ENCODE results near the gene NFATC1. TPM values are rescaled to one million over a fixed set of nuclear protein-coding genes. Genes with fewer than 3 reads are reported as not detected.

NFATC1 gene
- total RNA-seq, 5 donors from 2014 or later (not counting 1 experiment from before 2014, with no cell fraction given) = 58.1 to 108 (median 66.0) TPM

DNA sequence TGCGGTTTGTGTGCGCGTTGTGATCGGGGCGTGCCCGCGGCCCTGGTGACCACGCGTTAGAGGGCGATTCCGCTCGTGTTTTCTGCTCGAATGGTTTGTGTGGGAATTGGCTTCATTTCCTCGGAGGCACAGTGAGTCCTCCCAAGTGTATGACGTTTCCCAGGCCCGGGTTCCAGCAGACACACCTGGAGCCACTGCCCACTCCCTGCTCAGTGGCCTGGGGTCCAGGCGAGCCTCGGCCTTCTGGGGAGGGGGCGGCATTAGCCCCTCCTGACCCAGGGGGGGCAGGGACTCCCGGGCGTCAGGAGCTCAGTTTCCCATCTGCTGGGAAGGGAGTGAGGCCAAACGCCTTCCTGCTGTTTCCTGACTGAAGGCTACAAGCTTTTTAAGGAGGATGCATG is 92.1 kb downstream of the NFATC1 start:
- H3K9me3 Mint-ChIP-seq = no peaks in the 10 kb centered on the region
- DNase-seq (no peak), ATAC-seq (replicated peaks in 1 of 4) (no peak)
- H3K27me3 Mint-ChIP-seq = no peaks in the 10 kb centered on the region
- H3K27ac Mint-ChIP-seq = no peak overlapping the region
- CTCF ChIA-PET = no interaction called here
- peaks cover 15 to 21% (median 16%) of the 10 kb centered on the region in 3 donors for H3K4me1 Mint-ChIP-seq
- Histone ChIP-seq H3K4me3 (ENCODE audit: control insufficient read depth in 1 of 2, extremely low read depth in 1 of 2, low read length in 1 of 2) (no peak overlapping the region), H3K4me1 (ENCODE audit: control insufficient read depth in 1 of 2, extremely low read depth in 1 of 2, insufficient read depth in 2 of 2, low read length in 2 of 2) (peaks cover 0 to 19% of the 10 kb centered on the region in 2 experiments), H3K27me3 (replicated peaks in 1 of 2; ENCODE audit: control insufficient read depth in 2 of 2, extremely low read depth in 1 of 2, insufficient read depth in 2 of 2, low read length in 1 of 2) (no peaks in the 10 kb centered on the region), H3K36me3 (ENCODE audit: control insufficient read depth in 2 of 2, extremely low read depth in 1 of 2, insufficient read depth in 1 of 2, low read length in 1 of 2) (peaks cover 7 to 33% of the 10 kb centered on the region in 2 donors), H3K27ac (ENCODE audit: low read length) (no peak overlapping the region), H3K9me3 (no peaks in the 10 kb centered on the region)
- POLR2A ChIA-PET = no interaction called here
- H3K4me3 Mint-ChIP-seq = no peak overlapping the region
- WGBS (ENCODE audit: insufficient coverage) = 89% methylated on average over 16 of the region's 22 CpGs
- peaks cover 12% of the 10 kb centered on the region for H3K36me3 Mint-ChIP-seq

DNA sequence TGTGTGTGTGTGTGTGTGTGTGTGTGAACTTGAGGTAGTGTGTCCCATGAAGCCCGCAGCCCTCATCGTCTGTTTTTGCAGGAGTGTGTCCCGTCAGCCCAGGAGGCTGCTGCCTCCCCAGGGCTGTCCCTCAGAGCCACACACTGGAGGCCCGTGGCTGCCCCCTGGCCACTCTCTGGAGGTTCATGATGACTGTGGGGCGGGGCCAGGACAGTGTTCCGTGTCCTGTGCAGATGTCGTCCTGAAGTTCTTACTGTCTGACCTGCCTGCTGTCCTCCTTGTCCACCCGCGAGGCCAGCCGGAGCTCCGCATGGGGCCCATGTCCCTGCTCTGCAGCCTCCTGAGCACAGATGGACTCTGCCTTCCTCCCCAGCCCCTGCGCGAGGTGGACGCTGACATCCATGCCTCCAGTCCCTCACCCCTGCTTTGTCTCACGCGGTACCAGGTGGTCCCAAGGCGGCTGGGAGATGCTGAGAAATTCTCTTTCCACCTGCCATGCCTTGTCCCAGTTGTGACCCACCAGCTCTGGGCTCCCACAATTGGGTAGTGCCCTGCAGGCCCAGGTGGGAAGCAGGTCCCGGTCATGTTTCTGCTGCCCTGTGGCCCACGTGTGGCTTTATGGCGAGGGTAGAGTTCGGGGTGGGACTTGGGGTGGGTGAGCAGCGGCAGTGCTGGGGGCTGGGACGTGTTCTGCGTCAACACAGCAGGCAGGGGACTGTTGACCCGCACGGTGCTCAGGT is 92.8 kb downstream of the NFATC1 start:
- DNase-seq = no peak
- Histone ChIP-seq H3K27me3 (replicated peaks in 1 of 2; ENCODE audit: control insufficient read depth in 2 of 2, extremely low read depth in 1 of 2, insufficient read depth in 2 of 2, low read length in 1 of 2) (no peaks in the 10 kb centered on the region), H3K4me1 (ENCODE audit: control insufficient read depth in 1 of 2, extremely low read depth in 1 of 2, insufficient read depth in 2 of 2, low read length in 2 of 2) (peaks cover 0 to 19% of the 10 kb centered on the region in 2 experiments), H3K36me3 (ENCODE audit: control insufficient read depth in 2 of 2, extremely low read depth in 1 of 2, insufficient read depth in 1 of 2, low read length in 1 of 2) (peaks cover 8 to 33% of the 10 kb centered on the region in 2 donors), H3K27ac (ENCODE audit: low read length) (no peak overlapping the region), H3K4me3 (ENCODE audit: control insufficient read depth in 1 of 2, extremely low read depth in 1 of 2, low read length in 1 of 2) (no peak overlapping the region), H3K9me3 (no peaks in the 10 kb centered on the region)
- ChIA-PET POLR2A (no interaction called here), CTCF (no interaction called here)
- no peaks in the 10 kb centered on the region for H3K9me3 Mint-ChIP-seq
- 91% methylated on average over 21 of the region's 26 CpGs for WGBS (ENCODE audit: insufficient coverage)
- no peak overlapping the region for H3K27ac Mint-ChIP-seq
- peaks cover 12% of the 10 kb centered on the region for H3K36me3 Mint-ChIP-seq
- no peak overlapping the region for H3K4me3 Mint-ChIP-seq
- no peaks in the 10 kb centered on the region for H3K27me3 Mint-ChIP-seq
- H3K4me1 Mint-ChIP-seq = peaks cover 15 to 21% (median 16%) of the 10 kb centered on the region in 3 donors
- ATAC-seq (replicated peaks in 1 of 4) = no peak

DNA sequence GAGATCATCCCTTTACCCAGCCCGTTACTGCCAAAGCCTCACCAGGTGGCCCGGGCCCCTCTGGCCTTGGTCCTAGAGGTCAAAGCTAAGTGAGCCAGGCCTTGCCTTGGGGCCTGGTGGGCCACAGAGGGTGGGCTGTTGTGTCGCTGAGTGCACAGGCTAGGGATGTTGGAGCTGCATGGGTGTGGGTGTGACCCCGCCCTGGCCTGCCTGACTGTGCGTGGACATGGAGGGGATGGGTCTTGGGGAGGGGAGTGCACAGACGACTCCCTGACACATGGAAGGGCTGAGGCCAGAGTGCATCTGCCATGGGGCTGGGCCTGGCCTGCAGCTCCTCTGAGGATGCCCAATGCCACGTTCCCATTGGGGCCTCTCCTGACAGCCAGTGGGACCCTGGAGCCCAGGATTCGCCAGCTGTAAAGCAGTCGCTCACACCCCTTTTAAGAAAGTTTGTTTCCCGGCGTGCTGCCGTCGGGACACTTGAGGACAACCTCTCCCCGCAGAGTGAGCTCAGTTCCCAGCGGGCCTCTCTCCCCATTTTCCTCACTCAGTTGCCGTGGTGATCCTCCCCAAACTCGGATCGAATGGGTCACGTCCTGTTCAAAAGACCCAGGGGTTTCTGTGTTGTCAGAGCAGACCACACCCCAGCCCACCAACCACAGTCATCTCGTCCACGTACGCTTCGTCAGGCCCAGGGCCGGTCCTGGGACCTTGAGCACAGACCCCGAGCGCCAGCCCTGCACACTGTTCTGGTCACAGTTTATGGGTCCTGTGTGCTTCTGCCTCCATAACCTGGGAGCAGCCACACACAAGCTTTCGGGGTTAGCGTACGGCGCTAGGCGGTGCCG is 93.5 kb downstream of the NFATC1 start:
- Mint-ChIP-seq H3K4me1 (peaks cover 15 to 21% (median 16%) of the 10 kb centered on the region in 3 donors), H3K36me3 (peaks cover 12% of the 10 kb centered on the region)
- DNase-seq = no peak

DNA sequence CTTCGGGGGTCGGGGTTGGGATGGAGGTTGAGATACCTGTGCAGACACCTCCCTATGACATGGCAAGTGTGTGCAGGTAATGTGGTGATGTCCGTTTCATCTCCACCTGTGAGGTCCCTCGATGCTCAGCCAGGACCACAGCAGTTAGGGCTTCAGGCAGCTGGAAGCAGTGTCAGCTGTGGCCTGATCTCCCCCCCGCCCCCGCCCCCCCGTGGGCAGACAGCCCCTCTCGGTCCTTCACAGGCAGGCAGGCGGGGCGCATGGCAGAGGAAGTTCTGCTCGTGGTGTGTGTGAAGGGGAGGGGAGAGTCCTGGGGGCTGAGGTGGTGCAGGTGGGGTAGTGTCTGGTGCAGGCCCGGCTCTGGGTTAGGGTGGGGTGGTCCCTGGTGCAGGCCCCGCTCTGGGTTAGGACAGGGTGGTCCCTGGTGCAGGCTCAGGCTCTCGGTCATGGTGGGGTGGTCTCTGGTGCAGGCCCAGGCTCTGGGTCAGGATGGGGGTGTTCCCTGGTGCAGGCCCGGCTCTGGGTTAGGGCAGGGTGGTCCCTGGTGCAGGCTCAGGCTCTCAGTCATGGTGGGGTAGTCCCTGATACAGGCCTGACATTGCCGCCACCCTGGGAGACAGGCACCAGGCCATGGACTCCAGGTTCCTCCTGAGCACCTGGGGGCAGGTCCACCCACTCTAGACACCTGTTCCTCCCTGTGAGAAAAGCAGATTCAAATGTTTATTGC is 94.3 kb downstream of the NFATC1 start:
- H3K27ac Mint-ChIP-seq = no peak overlapping the region
- no peaks in the 10 kb centered on the region for H3K27me3 ChIP-seq (replicated peaks in 1 of 2; ENCODE audit: control insufficient read depth in 2 of 2, extremely low read depth in 1 of 2, insufficient read depth in 2 of 2, low read length in 1 of 2)
- no peaks in the 10 kb centered on the region for H3K27me3 Mint-ChIP-seq
- no peak overlapping the region for H3K4me3 Mint-ChIP-seq
- DNase-seq = no peak
- no peak overlapping the region for H3K4me3 ChIP-seq (ENCODE audit: control insufficient read depth in 1 of 2, extremely low read depth in 1 of 2, low read length in 1 of 2)
- ATAC-seq (replicated peaks in 1 of 4) = no peak
- H3K27ac ChIP-seq (ENCODE audit: low read length) = no peak overlapping the region
- peaks cover 0 to 19% of the 10 kb centered on the region in 2 experiments for H3K4me1 ChIP-seq (ENCODE audit: control insufficient read depth in 1 of 2, extremely low read depth in 1 of 2, insufficient read depth in 2 of 2, low read length in 2 of 2)
- POLR2A ChIA-PET = no interaction called here
- no peaks in the 10 kb centered on the region for H3K9me3 Mint-ChIP-seq
- H3K4me1 Mint-ChIP-seq = peaks cover 15 to 21% (median 16%) of the 10 kb centered on the region in 3 donors
- CTCF ChIA-PET = no interaction called here
- H3K36me3 ChIP-seq (ENCODE audit: control insufficient read depth in 2 of 2, extremely low read depth in 1 of 2, insufficient read depth in 1 of 2, low read length in 1 of 2) = peaks cover 12 to 34% of the 10 kb centered on the region in 2 donors
- 69% methylated on average over 10 of the region's 16 CpGs for WGBS (ENCODE audit: insufficient coverage)
- H3K36me3 Mint-ChIP-seq = peaks cover 13% of the 10 kb centered on the region
- H3K9me3 ChIP-seq = no peaks in the 10 kb centered on the region

More for the DNA sequence above, 93.5 kb downstream of the NFATC1 start:
- H3K4me1 ChIP-seq (ENCODE audit: control insufficient read depth in 1 of 2, extremely low read depth in 1 of 2, insufficient read depth in 2 of 2, low read length in 2 of 2) = peaks cover 0 to 19% of the 10 kb centered on the region in 2 experiments
- Mint-ChIP-seq H3K27ac (no peak overlapping the region), H3K27me3 (no peaks in the 10 kb centered on the region), H3K4me3 (no peak overlapping the region), H3K9me3 (no peaks in the 10 kb centered on the region)
- no peak overlapping the region for H3K27ac ChIP-seq (ENCODE audit: low read length)
- ChIA-PET CTCF (no interaction called here), POLR2A (no interaction called here)
- H3K4me3 ChIP-seq (ENCODE audit: control insufficient read depth in 1 of 2, extremely low read depth in 1 of 2, low read length in 1 of 2) = no peak overlapping the region
- H3K9me3 ChIP-seq = no peaks in the 10 kb centered on the region
- H3K27me3 ChIP-seq (replicated peaks in 1 of 2; ENCODE audit: control insufficient read depth in 2 of 2, extremely low read depth in 1 of 2, insufficient read depth in 2 of 2, low read length in 1 of 2) = no peaks in the 10 kb centered on the region
- ATAC-seq (replicated peaks in 1 of 4) = no peak
- H3K36me3 ChIP-seq (ENCODE audit: control insufficient read depth in 2 of 2, extremely low read depth in 1 of 2, insufficient read depth in 1 of 2, low read length in 1 of 2) = peaks cover 12 to 36% of the 10 kb centered on the region in 2 donors
- 94% methylated on average over 25 of the region's 32 CpGs for WGBS (ENCODE audit: insufficient coverage)

DNA sequence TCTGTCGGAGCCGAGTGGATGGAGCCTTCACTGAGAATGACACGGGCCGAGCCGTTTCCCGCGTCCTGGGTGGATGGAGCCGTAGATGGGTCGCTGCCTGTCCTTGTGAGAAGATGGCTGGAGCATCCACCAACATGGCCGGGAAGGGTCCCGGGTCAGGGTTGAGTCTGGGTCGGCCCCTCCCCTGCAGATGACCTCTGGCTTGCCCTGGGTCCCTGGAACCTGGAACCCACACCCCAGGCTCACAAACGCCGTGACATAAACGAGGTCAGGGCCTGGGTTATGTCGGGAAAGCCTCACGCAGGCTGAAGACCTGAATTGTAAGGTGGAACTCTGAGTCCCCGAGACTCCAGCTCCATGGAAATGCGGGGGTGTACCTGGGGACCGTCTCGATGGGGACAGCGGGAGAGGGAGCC is 94.9 kb downstream of the NFATC1 start:
- ChIA-PET CTCF (no interaction called here), POLR2A (no interaction called here)
- H3K4me1 ChIP-seq (ENCODE audit: control insufficient read depth in 1 of 2, extremely low read depth in 1 of 2, insufficient read depth in 2 of 2, low read length in 2 of 2) = peaks cover 0 to 19% of the 10 kb centered on the region in 2 experiments
- H3K27me3 Mint-ChIP-seq = no peaks in the 10 kb centered on the region
- no peak overlapping the region for H3K27ac Mint-ChIP-seq
- no peak overlapping the region for H3K4me3 ChIP-seq (ENCODE audit: control insufficient read depth in 1 of 2, extremely low read depth in 1 of 2, low read length in 1 of 2)
- H3K27ac ChIP-seq (ENCODE audit: low read length) = no peak overlapping the region
- 88% methylated on average over 22 of the region's 22 CpGs for WGBS (ENCODE audit: insufficient coverage)
- no peaks in the 10 kb centered on the region for H3K9me3 ChIP-seq
- H3K36me3 Mint-ChIP-seq = peaks cover 18% of the 10 kb centered on the region
- H3K36me3 ChIP-seq (ENCODE audit: control insufficient read depth in 2 of 2, extremely low read depth in 1 of 2, insufficient read depth in 1 of 2, low read length in 1 of 2) = peaks cover 12 to 32% of the 10 kb centered on the region in 2 donors
- ATAC-seq (replicated peaks in 1 of 4) = no peak
- peak overlapping the region in 1 of 3 donors; percentile 47 for H3K4me3 Mint-ChIP-seq
- H3K9me3 Mint-ChIP-seq = peaks cover 0 to 4% (median 0%) of the 10 kb centered on the region in 3 donors
- peaks cover 18 to 23% (median 21%) of the 10 kb centered on the region in 3 donors for H3K4me1 Mint-ChIP-seq
- no peaks in the 10 kb centered on the region for H3K27me3 ChIP-seq (replicated peaks in 1 of 2; ENCODE audit: control insufficient read depth in 2 of 2, extremely low read depth in 1 of 2, insufficient read depth in 2 of 2, low read length in 1 of 2)
- no peak for DNase-seq

DNA sequence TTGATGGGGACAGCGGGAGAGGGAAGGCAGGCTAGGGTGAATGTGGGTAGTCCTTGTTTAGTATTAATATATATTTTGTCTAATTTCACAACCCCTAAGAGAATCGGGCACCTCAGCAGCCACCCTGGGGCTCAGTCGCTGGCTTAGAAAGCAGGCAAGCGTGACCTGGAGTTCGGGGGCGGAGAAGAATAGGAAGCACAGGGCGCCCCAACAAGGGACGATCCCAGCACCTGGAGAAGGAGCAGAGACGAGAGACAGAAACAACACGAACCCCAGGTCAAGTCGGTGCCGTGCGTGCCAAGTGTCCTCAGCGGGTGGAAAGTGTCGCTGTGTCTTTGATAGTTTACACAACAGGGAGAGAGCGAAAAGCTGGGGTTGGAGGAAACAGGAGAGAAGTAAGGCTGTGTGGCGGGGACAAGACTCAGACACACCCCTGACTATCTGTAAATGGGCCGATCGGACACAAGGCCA is 95.4 kb downstream of the NFATC1 start:
- H3K36me3 Mint-ChIP-seq = peaks cover 20% of the 10 kb centered on the region

More for the DNA sequence above, 95.4 kb downstream of the NFATC1 start:
- CTCF ChIA-PET = no interaction called here
- Histone ChIP-seq H3K9me3 (no peaks in the 10 kb centered on the region), H3K36me3 (ENCODE audit: control insufficient read depth in 2 of 2, extremely low read depth in 1 of 2, insufficient read depth in 1 of 2, low read length in 1 of 2) (peaks cover 15 to 33% of the 10 kb centered on the region in 2 donors), H3K27me3 (replicated peaks in 1 of 2; ENCODE audit: control insufficient read depth in 2 of 2, extremely low read depth in 1 of 2, insufficient read depth in 2 of 2, low read length in 1 of 2) (no peaks in the 10 kb centered on the region), H3K4me3 (ENCODE audit: control insufficient read depth in 1 of 2, extremely low read depth in 1 of 2, low read length in 1 of 2) (no peak overlapping the region), H3K27ac (ENCODE audit: low read length) (no peak overlapping the region), H3K4me1 (ENCODE audit: control insufficient read depth in 1 of 2, extremely low read depth in 1 of 2, insufficient read depth in 2 of 2, low read length in 2 of 2) (peaks cover 0 to 19% of the 10 kb centered on the region in 2 experiments)
- WGBS (ENCODE audit: insufficient coverage) = 96% methylated on average over 16 of the region's 19 CpGs
- Mint-ChIP-seq H3K27ac (peak overlapping the region; percentile 21 to 41), H3K4me1 (peaks cover 18 to 25% (median 21%) of the 10 kb centered on the region in 3 donors), H3K4me3 (peak overlapping the region in 1 of 3 donors; percentile 47), H3K9me3 (peaks cover 0 to 4% (median 0%) of the 10 kb centered on the region in 3 donors), H3K27me3 (no peaks in the 10 kb centered on the region)
- ATAC-seq (replicated peaks in 1 of 4) (peak in 1 of 4 experiments; percentile 14), DNase-seq (no peak)
- POLR2A ChIA-PET = no interaction called here
